ENCODE data around the gene C4BPB. TPM values are rescaled to one million over a fixed set of nuclear protein-coding genes. Genes with fewer than 3 reads are reported as not detected.

The C4BPB gene
- total RNA-seq, 3 donors from 2014 or later (not counting 1 experiment from before 2014, with no cell fraction given) = not detected

DNA sequence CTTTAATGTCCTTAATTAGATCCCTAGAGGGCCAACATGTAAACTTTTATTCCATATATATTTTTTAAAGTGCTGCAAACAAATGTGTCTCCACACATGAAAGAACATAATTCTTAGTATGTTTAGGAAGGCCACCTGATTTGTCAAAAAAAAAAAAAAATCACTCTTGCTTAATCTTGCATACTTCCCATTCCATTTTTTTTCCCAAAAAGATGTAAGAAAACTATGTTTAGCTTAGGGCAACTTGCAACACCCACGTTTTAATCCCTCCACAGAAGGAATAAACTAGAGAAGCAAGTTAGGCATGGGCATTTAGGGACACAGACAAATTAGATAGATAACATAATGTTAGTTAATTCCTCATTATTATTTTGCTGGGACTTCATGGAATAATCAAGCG is 43.2 kb upstream of the C4BPB start:
- Histone ChIP-seq H3K36me3 (ENCODE audit: control insufficient read depth, insufficient read depth, low read length) (peaks cover 40% of the 10 kb centered on the region), H3K27ac (ENCODE audit: low read length) (no peak overlapping the region), H3K4me1 (ENCODE audit: control insufficient read depth, insufficient read depth, low read length) (no peaks in the 10 kb centered on the region), H3K4me3 (ENCODE audit: low read length) (no peak overlapping the region), H3K9me3 (ENCODE audit: control insufficient read depth, insufficient read depth, low read length) (no peaks in the 10 kb centered on the region), H3K27me3 (ENCODE audit: control insufficient read depth, insufficient read depth, low read length) (no peaks in the 10 kb centered on the region)
- ATAC-seq (no peak), DNase-seq (no peak)
- no peaks in the 10 kb centered on the region for H3K27me3 Mint-ChIP-seq (ENCODE audit: low read depth in 2 of 2)
- no peak overlapping the region for H3K4me3 Mint-ChIP-seq
- H3K27ac Mint-ChIP-seq = no peak overlapping the region
- intact Hi-C loops (cut with micrococcal nuclease) = no loop called here
- H3K9me3 Mint-ChIP-seq = no peaks in the 10 kb centered on the region
- peaks cover 39 to 50% of the 10 kb centered on the region in 2 donors for H3K4me1 Mint-ChIP-seq
- TF ChIP-seq, protein P1, sequence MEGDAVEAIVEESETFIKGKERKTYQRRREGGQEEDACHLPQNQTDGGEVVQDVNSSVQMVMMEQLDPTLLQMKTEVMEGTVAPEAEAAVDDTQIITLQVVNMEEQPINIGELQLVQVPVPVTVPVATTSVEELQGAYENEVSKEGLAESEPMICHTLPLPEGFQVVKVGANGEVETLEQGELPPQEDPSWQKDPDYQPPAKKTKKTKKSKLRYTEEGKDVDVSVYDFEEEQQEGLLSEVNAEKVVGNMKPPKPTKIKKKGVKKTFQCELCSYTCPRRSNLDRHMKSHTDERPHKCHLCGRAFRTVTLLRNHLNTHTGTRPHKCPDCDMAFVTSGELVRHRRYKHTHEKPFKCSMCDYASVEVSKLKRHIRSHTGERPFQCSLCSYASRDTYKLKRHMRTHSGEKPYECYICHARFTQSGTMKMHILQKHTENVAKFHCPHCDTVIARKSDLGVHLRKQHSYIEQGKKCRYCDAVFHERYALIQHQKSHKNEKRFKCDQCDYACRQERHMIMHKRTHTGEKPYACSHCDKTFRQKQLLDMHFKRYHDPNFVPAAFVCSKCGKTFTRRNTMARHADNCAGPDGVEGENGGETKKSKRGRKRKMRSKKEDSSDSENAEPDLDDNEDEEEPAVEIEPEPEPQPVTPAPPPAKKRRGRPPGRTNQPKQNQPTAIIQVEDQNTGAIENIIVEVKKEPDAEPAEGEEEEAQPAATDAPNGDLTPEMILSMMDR (IDR thresholded peaks at IDR 0.05) = no peak
- 96% methylated on average over 1 of the region's 2 CpGs for WGBS (ENCODE audit: insufficient coverage)
- peaks cover 5% of the 10 kb centered on the region for H3K36me3 Mint-ChIP-seq

DNA sequence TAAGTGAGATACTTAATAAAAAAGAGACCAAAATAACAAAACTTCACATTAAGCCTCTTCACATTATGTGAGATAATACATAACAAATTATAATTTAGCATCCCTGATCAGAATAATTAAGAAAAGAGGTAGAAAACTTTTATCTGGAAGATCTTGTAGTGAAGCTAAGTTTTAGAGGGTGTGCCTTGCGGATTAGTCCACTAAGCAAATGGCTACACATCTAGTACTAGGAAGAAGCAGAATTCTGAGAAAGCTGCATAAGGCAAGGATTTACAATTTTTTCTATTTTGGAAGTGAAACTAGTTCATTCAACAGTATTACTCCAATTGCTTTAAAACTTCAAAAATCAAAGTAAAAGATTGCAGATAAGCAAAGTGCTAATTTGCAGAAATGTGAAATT is 41.2 kb upstream of the C4BPB start:
- H3K27me3 ChIP-seq (ENCODE audit: control insufficient read depth, insufficient read depth, low read length) = no peaks in the 10 kb centered on the region
- peaks cover 13% of the 10 kb centered on the region for H3K4me1 ChIP-seq (ENCODE audit: control insufficient read depth, insufficient read depth, low read length)
- WGBS (ENCODE audit: insufficient coverage) = 100% methylated on average over 1 of the region's 1 CpG
- ATAC-seq (no peak), DNase-seq (no peak)
- TF ChIP-seq, protein P1 (IDR thresholded peaks at IDR 0.05) = no peak
- Mint-ChIP-seq H3K27ac (no peak overlapping the region), H3K27me3 (ENCODE audit: low read depth in 2 of 2) (no peaks in the 10 kb centered on the region), H3K9me3 (no peaks in the 10 kb centered on the region), H3K4me3 (peak overlapping the region; percentile 13), H3K4me1 (peaks cover 52 to 64% of the 10 kb centered on the region in 2 donors), H3K36me3 (peaks cover 5% of the 10 kb centered on the region)
- intact Hi-C loops (cut with micrococcal nuclease) = no loop called here
- no peaks in the 10 kb centered on the region for H3K9me3 ChIP-seq (ENCODE audit: control insufficient read depth, insufficient read depth, low read length)
- peaks cover 40% of the 10 kb centered on the region for H3K36me3 ChIP-seq (ENCODE audit: control insufficient read depth, insufficient read depth, low read length)
- H3K4me3 ChIP-seq (ENCODE audit: low read length) = no peak overlapping the region
- H3K27ac ChIP-seq (ENCODE audit: low read length) = no peak overlapping the region

DNA sequence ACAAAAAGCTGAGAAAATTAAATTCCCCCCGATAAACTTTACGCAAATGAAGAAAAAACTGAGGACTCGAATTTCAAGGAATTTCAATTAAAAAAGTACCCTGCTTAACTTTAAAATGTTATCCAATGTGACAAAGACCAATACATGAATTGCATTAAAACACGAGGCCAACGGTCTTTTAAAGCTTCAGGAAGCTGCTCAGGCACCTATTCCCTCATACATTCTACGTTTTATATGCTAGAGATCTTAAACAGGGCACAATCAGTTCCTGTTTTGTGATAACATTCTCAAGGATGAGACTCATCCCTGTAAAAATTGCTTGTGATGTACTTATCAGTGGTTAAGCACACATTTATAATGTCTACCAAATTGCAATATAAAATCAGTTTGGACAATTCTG is 40.6 kb upstream of the C4BPB start:
- Mint-ChIP-seq H3K4me3 (no peak overlapping the region), H3K36me3 (peaks cover 5% of the 10 kb centered on the region), H3K9me3 (no peaks in the 10 kb centered on the region), H3K27me3 (ENCODE audit: low read depth in 2 of 2) (no peaks in the 10 kb centered on the region), H3K4me1 (peaks cover 58 to 66% of the 10 kb centered on the region in 2 donors), H3K27ac (no peak overlapping the region)
- DNase-seq (no peak), ATAC-seq (no peak)
- H3K27ac ChIP-seq (ENCODE audit: low read length) = no peak overlapping the region
- no peaks in the 10 kb centered on the region for H3K9me3 ChIP-seq (ENCODE audit: control insufficient read depth, insufficient read depth, low read length)
- WGBS (ENCODE audit: insufficient coverage) = 93% methylated on average over 6 of the region's 6 CpGs
- peaks cover 40% of the 10 kb centered on the region for H3K36me3 ChIP-seq (ENCODE audit: control insufficient read depth, insufficient read depth, low read length)
- TF ChIP-seq, protein P1 (IDR thresholded peaks at IDR 0.05) = no peak
- H3K4me1 ChIP-seq (ENCODE audit: control insufficient read depth, insufficient read depth, low read length) = peaks cover 15% of the 10 kb centered on the region
- no peak overlapping the region for H3K4me3 ChIP-seq (ENCODE audit: low read length)
- no peaks in the 10 kb centered on the region for H3K27me3 ChIP-seq (ENCODE audit: control insufficient read depth, insufficient read depth, low read length)
- intact Hi-C loops (cut with micrococcal nuclease) = no loop called here

DNA sequence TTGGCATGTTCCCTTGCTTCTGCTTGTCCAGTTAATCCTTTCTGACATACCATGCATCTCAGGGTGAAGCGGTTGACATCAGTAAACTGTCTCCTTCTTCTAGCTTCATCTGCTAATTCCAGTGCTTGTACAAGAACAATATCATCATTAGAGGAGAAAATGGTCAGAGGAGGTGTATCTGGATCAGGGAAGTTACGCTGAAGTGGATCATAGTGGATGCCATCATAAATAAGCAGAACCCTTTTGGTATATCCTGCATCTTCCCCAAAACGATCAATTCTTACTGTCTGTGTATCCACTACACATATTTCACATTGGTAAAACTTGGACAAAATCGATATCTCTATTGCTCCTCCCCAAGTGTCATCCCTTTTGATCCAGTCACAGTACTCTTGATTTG is 39.6 kb upstream of the C4BPB start:
- Histone ChIP-seq H3K9me3 (ENCODE audit: control insufficient read depth, insufficient read depth, low read length) (no peaks in the 10 kb centered on the region), H3K27me3 (ENCODE audit: control insufficient read depth, insufficient read depth, low read length) (no peaks in the 10 kb centered on the region), H3K4me3 (ENCODE audit: low read length) (no peak overlapping the region), H3K4me1 (ENCODE audit: control insufficient read depth, insufficient read depth, low read length) (peaks cover 24% of the 10 kb centered on the region), H3K27ac (ENCODE audit: low read length) (no peak overlapping the region), H3K36me3 (ENCODE audit: control insufficient read depth, insufficient read depth, low read length) (peaks cover 38% of the 10 kb centered on the region)
- WGBS (ENCODE audit: insufficient coverage) = 93% methylated on average over 4 of the region's 4 CpGs
- TF ChIP-seq, protein P1 (IDR thresholded peaks at IDR 0.05) = no peak
- no peaks in the 10 kb centered on the region for H3K9me3 Mint-ChIP-seq
- intact Hi-C loops (cut with micrococcal nuclease) = no loop called here
- DNase-seq (no peak), ATAC-seq (no peak)
- peak overlapping the region; percentile 100 for H3K4me3 Mint-ChIP-seq
- no peaks in the 10 kb centered on the region for H3K27me3 Mint-ChIP-seq (ENCODE audit: low read depth in 2 of 2)
- H3K27ac Mint-ChIP-seq = peak overlapping the region in 1 of 2 donors; percentile 96
- H3K36me3 Mint-ChIP-seq = peaks cover 5% of the 10 kb centered on the region
- peaks cover 59 to 63% of the 10 kb centered on the region in 2 donors for H3K4me1 Mint-ChIP-seq
